Measurements from ENCODE around the gene ADM. TPM values are rescaled to one million over a fixed set of nuclear protein-coding genes. Genes with fewer than 3 reads are reported as not detected.

ADM gene
- total RNA-seq, 2 experiments from 2014 or later = 43.1 to 46.9 TPM

GRCh38 chr11:10319702-10320558 is 15.1 kb downstream of the ADM start:
- CTCF ChIA-PET = interaction anchor here (0.8 to 1.3 kb wide), 3 partner anchors 16 to 518 kb away, joined by 3 to 4 read pairs (median 3); no protein-coding TSS in a partner anchor
- Mint-ChIP-seq H3K4me1 (ENCODE audit: low read depth) (peaks cover 32% of the 10 kb centered on the region), H3K27ac (no peak overlapping the region), H3K36me3 (ENCODE audit: low read depth) (no peaks in the 10 kb centered on the region), H3K9me3 (no peaks in the 10 kb centered on the region), H3K4me3 (no peak overlapping the region), H3K27me3 (peaks cover 13% of the 10 kb centered on the region)
- ATAC-seq = no peak
- POLR2A ChIA-PET = no interaction called here
- intact Hi-C loops (cut with micrococcal nuclease) = loop anchor here (10.0 kb wide), 1 partner anchor 345 kb away; no protein-coding TSS in a partner anchor
- TF ChIP-seq, protein P1, sequence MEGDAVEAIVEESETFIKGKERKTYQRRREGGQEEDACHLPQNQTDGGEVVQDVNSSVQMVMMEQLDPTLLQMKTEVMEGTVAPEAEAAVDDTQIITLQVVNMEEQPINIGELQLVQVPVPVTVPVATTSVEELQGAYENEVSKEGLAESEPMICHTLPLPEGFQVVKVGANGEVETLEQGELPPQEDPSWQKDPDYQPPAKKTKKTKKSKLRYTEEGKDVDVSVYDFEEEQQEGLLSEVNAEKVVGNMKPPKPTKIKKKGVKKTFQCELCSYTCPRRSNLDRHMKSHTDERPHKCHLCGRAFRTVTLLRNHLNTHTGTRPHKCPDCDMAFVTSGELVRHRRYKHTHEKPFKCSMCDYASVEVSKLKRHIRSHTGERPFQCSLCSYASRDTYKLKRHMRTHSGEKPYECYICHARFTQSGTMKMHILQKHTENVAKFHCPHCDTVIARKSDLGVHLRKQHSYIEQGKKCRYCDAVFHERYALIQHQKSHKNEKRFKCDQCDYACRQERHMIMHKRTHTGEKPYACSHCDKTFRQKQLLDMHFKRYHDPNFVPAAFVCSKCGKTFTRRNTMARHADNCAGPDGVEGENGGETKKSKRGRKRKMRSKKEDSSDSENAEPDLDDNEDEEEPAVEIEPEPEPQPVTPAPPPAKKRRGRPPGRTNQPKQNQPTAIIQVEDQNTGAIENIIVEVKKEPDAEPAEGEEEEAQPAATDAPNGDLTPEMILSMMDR (IDR thresholded peaks at IDR 0.05) = no peak
- no peak for DNase-seq

DNA sequence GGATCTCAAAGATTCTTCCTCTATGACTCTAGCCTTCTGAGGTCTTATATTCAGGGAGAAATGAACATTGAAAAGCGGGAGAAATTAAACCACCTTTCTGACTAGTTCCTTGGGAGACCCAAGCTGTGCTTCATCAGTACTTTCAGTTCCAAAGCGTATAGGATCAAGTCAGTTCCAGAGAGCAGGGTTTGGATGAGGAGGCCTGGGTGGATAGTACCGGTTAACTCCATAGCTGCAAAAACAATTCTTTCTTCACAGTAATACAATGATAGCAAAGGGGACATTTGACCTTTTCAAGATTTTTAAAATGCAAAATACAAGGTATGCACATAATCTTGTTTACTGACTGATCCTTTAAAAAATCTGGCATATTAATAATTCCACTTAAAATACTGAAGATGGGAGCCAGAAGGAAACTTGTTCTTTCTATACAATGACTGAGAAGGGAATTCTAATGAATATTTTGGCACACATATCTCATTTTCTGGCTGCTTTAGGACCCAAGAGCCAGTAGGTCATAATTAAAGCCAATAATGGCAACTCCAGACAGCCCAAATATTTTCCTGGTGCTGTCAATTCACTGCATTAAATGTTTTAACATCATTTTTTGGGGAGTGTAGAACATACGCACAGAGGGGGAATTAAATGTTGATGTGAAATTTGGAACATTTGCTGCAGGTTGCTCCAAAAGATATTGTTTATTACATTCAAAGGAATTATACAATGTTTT is 16.0 kb downstream of the ADM start:
- TF ChIP-seq, protein P1 (IDR thresholded peaks at IDR 0.05) = no peak
- Mint-ChIP-seq H3K36me3 (ENCODE audit: low read depth) (no peaks in the 10 kb centered on the region), H3K9me3 (no peaks in the 10 kb centered on the region), H3K4me1 (ENCODE audit: low read depth) (peaks cover 32% of the 10 kb centered on the region), H3K4me3 (no peak overlapping the region), H3K27me3 (peaks cover 10% of the 10 kb centered on the region), H3K27ac (no peak overlapping the region)
- intact Hi-C loops (cut with micrococcal nuclease) = loop anchor here (10.0 kb wide), 1 partner anchor 346 kb away; no protein-coding TSS in a partner anchor
- DNase-seq = no peak
- ATAC-seq = no peak
- POLR2A ChIA-PET = no interaction called here
- CTCF ChIA-PET = interaction anchor here (0.8 to 1.5 kb wide), 5 partner anchors 17 to 519 kb away, joined by 3 to 4 read pairs (median 3); no protein-coding TSS in a partner anchor

GRCh38 chr11:10322401-10322800 is 17.5 kb downstream of the ADM start:
- ChIA-PET CTCF (interaction anchor here (0.6 to 1.5 kb wide), 9 partner anchors 12 to 564 kb away, joined by 3 to 7 read pairs (median 3); no protein-coding TSS in a partner anchor), POLR2A (interaction anchor here (1.2 kb wide), 1 partner anchor 17 kb away, joined by 4 read pairs; the partner anchor contains the start of gene ADM)
- Mint-ChIP-seq H3K4me3 (peak overlapping the region; percentile 32), H3K36me3 (ENCODE audit: low read depth) (no peaks in the 10 kb centered on the region), H3K4me1 (ENCODE audit: low read depth) (peaks cover 27% of the 10 kb centered on the region), H3K27ac (peak overlapping the region; percentile 86), H3K9me3 (no peaks in the 10 kb centered on the region), H3K27me3 (peaks cover 7% of the 10 kb centered on the region)
- DNase-seq (no peak), ATAC-seq (peak; percentile 4)
- intact Hi-C loops (cut with micrococcal nuclease) = loop anchor here (2.0 to 10.0 kb wide), 2 partner anchors 114 to 348 kb away; no protein-coding TSS in a partner anchor
- TF ChIP-seq, protein P1 (IDR thresholded peaks at IDR 0.05) = no peak

GRCh38 chr11:10322830-10323792 is 18.2 kb downstream of the ADM start:
- Mint-ChIP-seq H3K9me3 (no peaks in the 10 kb centered on the region), H3K36me3 (ENCODE audit: low read depth) (no peaks in the 10 kb centered on the region), H3K4me3 (peak overlapping the region; percentile 32), H3K27me3 (peaks cover 7% of the 10 kb centered on the region), H3K4me1 (ENCODE audit: low read depth) (peaks cover 20% of the 10 kb centered on the region), H3K27ac (peak overlapping the region; percentile 86)
- DNase-seq (peak; percentile 73), ATAC-seq (peak; percentile 78)
- intact Hi-C loops (cut with micrococcal nuclease) = loop anchor here (2.0 to 10.0 kb wide), 2 partner anchors 114 to 348 kb away; no protein-coding TSS in a partner anchor
- TF ChIP-seq, protein P1 (IDR thresholded peaks at IDR 0.05) = peak; percentile 72
- ChIA-PET CTCF (interaction anchor here (0.7 to 5.9 kb wide), 21 partner anchors 8 to 816 kb away, joined by 3 to 37 read pairs (median 4); no protein-coding TSS in a partner anchor), POLR2A (interaction anchor here (1.0 to 1.2 kb wide), 2 partner anchors 18 to 564 kb away, joined by 3 to 4 read pairs; partner anchors contain the start of gene ADM)
